SK-N-SH treated with all-trans-retinoic acid at 6 μM for 48 hours (cell line): ENCODE measurements around the gene UQCRFS1.

Experiments
- ATAC-seq: fragments of 200-7000 bp; cut with Tn5 transposase; 3 replicates; pipeline ENCODE4 v1.9.1; 2020; ENCODE audit warnings: mild to moderate bottlenecking, moderate library complexity
- ARNTL ChIP-seq: fragments of 450-650 bp; formaldehyde crosslinking; IDR thresholded peaks from 2 replicates; pipeline ENCODE4 v1.5.0; 2020; ENCODE audit warnings: low read depth, mild to moderate bottlenecking, moderate library complexity, borderline replicate concordance
- BACH2 ChIP-seq: fragments of 250-450 bp; sonication (Bioruptor Pico); IDR thresholded peaks from 2 replicates; pipeline ENCODE4 v1.9.0; 2021; ENCODE audit warnings: mild to moderate bottlenecking, borderline replicate concordance
- CREB5 ChIP-seq: fragments of 250-450 bp; sonication (Bioruptor Pico); IDR thresholded peaks from 2 replicates; pipeline ENCODE4 v1.5.1; 2020; ENCODE audit warnings: low read depth, mild to moderate bottlenecking, moderate library complexity
- CSDC2 ChIP-seq: fragments of 250-450 bp; sonication (Bioruptor Pico); IDR thresholded peaks from 2 replicates; pipeline ENCODE4 v1.5.0; 2020; ENCODE audit warnings: mild to moderate bottlenecking, moderate library complexity
- CSRNP3 ChIP-seq: fragments of 250-450 bp; sonication (Bioruptor Pico); IDR thresholded peaks from 2 replicates; pipeline ENCODE4 v1.5.1; 2021; ENCODE audit warnings: mild to moderate bottlenecking, moderate library complexity
- ESRRG ChIP-seq: fragments of 250-450 bp; sonication (Bioruptor Pico); IDR thresholded peaks from 2 replicates; pipeline ENCODE4 v1.6.1; 2021; ENCODE audit warnings: mild to moderate bottlenecking
- GLIS3 ChIP-seq: fragments of 250-450 bp; sonication (Bioruptor Pico); IDR thresholded peaks from 2 replicates; pipeline ENCODE4 v1.5.0; 2020; ENCODE audit warnings: mild to moderate bottlenecking, moderate library complexity
- ISL1 ChIP-seq: fragments of 250-450 bp; sonication (Bioruptor Pico); IDR thresholded peaks from 2 replicates; pipeline ENCODE4 v2.1.2; 2022; ENCODE audit warnings: mild to moderate bottlenecking, moderate library complexity
- OSR1 ChIP-seq: fragments of 250-450 bp; sonication (Bioruptor Pico); IDR thresholded peaks from 2 replicates; pipeline ENCODE4 v1.8.0; 2022; ENCODE audit warnings: moderate library complexity, mild to moderate bottlenecking, inconsistent platforms
- POU6F1 ChIP-seq: fragments of 250-450 bp; sonication (Bioruptor Pico); IDR thresholded peaks from 2 replicates; pipeline ENCODE4 v1.8.0; 2021; ENCODE audit warnings: low read depth, mild to moderate bottlenecking, moderate library complexity, borderline replicate concordance
- PPARA ChIP-seq: fragments of 250-450 bp; sonication (Bioruptor Pico); IDR thresholded peaks from 2 replicates; pipeline ENCODE4 v1.5.0; 2020; ENCODE audit warnings: mild to moderate bottlenecking, borderline replicate concordance
- RARB ChIP-seq: fragments of 250-450 bp; sonication (Bioruptor Pico); IDR thresholded peaks from 2 replicates; pipeline ENCODE4 v1.8.0; 2021; ENCODE audit warnings: mild to moderate bottlenecking, moderate library complexity
- SNAI2 ChIP-seq: fragments of 250-450 bp; sonication (Bioruptor Pico); IDR thresholded peaks from 2 replicates; pipeline ENCODE4 v1.5.0; 2020; ENCODE audit warnings: mild to moderate bottlenecking, moderate library complexity
- TCF4 ChIP-seq: fragments of 250-450 bp; sonication (Bioruptor Pico); IDR thresholded peaks from 2 replicates; pipeline ENCODE4 v1.8.0; 2021; ENCODE audit warnings: mild to moderate bottlenecking, moderate library complexity, borderline replicate concordance
- TOX ChIP-seq: fragments of 250-450 bp; sonication (Bioruptor Pico); IDR thresholded peaks from 2 replicates; pipeline ENCODE4 v1.8.0; 2021; ENCODE audit warnings: mild to moderate bottlenecking, moderate library complexity, borderline replicate concordance
- ZC3H10 ChIP-seq: fragments of 250-450 bp; sonication (Bioruptor Pico); IDR thresholded peaks from 2 replicates; pipeline ENCODE4 v1.5.1; 2021; ENCODE audit warnings: mild to moderate bottlenecking, moderate library complexity
- ZFP3 ChIP-seq: fragments of 250-450 bp; sonication (Bioruptor Pico); IDR thresholded peaks from 2 replicates; pipeline ENCODE4 v1.5.0; 2020; ENCODE audit warnings: mild to moderate bottlenecking, moderate library complexity
- ZFP30 ChIP-seq: fragments of 450-650 bp; formaldehyde crosslinking; IDR thresholded peaks from 2 replicates; pipeline ENCODE4 v1.5.0; 2022; ENCODE audit warnings: mild to moderate bottlenecking, moderate library complexity
- ZNF565 ChIP-seq: fragments of 450-650 bp; formaldehyde crosslinking; conservative IDR thresholded peaks from 2 replicates; pipeline ENCODE4 v1.5.0; 2020; ENCODE audit warnings: low read depth, mild to moderate bottlenecking, moderate library complexity
- ZNF70 ChIP-seq: fragments of 450-650 bp; formaldehyde crosslinking; IDR thresholded peaks from 2 replicates; pipeline ENCODE4 v1.5.0; 2020; ENCODE audit warnings: mild to moderate bottlenecking, moderate library complexity
- ZNF8 ChIP-seq: fragments of 450-650 bp; formaldehyde crosslinking; IDR thresholded peaks from 2 replicates; pipeline ENCODE4 v1.5.0; 2020; ENCODE audit warnings: mild to moderate bottlenecking, moderate library complexity
- TF ChIP-seq, protein P1 (sequence below): fragments of 250-450 bp; sonication (Bioruptor Pico); IDR thresholded peaks from 2 replicates; pipeline ENCODE4 v1.5.0; 2020; ENCODE audit warnings: mild to moderate bottlenecking, moderate library complexity
- TF ChIP-seq, protein P2 (sequence below): fragments of 250-450 bp; sonication (Bioruptor Pico); IDR thresholded peaks from 2 replicates; pipeline ENCODE4 v1.8.0; 2020; ENCODE audit warnings: mild to moderate bottlenecking, moderate library complexity, borderline replicate concordance

UQCRFS1 gene

GRCh38 chr19:29171525-29171924 lies 41.4 kb downstream of the UQCRFS1 start:
- TF ChIP-seq RARB (CRISPR knock-in tag) (no peak), ZFP30 (no peak), ARNTL (CRISPR knock-in tag) (no peak), OSR1 (no peak), TOX (CRISPR knock-in tag) (no peak), ESRRG (CRISPR knock-in tag) (no peak)
- TF ChIP-seq, protein P1, sequence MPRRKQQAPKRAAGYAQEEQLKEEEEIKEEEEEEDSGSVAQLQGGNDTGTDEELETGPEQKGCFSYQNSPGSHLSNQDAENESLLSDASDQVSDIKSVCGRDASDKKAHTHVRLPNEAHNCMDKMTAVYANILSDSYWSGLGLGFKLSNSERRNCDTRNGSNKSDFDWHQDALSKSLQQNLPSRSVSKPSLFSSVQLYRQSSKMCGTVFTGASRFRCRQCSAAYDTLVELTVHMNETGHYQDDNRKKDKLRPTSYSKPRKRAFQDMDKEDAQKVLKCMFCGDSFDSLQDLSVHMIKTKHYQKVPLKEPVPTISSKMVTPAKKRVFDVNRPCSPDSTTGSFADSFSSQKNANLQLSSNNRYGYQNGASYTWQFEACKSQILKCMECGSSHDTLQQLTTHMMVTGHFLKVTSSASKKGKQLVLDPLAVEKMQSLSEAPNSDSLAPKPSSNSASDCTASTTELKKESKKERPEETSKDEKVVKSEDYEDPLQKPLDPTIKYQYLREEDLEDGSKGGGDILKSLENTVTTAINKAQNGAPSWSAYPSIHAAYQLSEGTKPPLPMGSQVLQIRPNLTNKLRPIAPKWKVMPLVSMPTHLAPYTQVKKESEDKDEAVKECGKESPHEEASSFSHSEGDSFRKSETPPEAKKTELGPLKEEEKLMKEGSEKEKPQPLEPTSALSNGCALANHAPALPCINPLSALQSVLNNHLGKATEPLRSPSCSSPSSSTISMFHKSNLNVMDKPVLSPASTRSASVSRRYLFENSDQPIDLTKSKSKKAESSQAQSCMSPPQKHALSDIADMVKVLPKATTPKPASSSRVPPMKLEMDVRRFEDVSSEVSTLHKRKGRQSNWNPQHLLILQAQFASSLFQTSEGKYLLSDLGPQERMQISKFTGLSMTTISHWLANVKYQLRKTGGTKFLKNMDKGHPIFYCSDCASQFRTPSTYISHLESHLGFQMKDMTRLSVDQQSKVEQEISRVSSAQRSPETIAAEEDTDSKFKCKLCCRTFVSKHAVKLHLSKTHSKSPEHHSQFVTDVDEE, result no peak
- no peak for ATAC-seq

- ATAC-seq, result no peak
- TF ChIP-seq ZNF70 (no peak), ISL1 (CRISPR knock-in tag) (no peak), RARB (CRISPR knock-in tag) (no peak), ARNTL (CRISPR knock-in tag) (no peak), ZFP3 (CRISPR knock-in tag) (no peak), TOX (CRISPR knock-in tag) (no peak), OSR1 (no peak), POU6F1 (CRISPR knock-in tag) (no peak), ZNF8 (CRISPR knock-in tag) (no peak), ZFP30 (no peak), TCF4 (CRISPR knock-in tag) (no peak)
- TF ChIP-seq, protein P2, sequence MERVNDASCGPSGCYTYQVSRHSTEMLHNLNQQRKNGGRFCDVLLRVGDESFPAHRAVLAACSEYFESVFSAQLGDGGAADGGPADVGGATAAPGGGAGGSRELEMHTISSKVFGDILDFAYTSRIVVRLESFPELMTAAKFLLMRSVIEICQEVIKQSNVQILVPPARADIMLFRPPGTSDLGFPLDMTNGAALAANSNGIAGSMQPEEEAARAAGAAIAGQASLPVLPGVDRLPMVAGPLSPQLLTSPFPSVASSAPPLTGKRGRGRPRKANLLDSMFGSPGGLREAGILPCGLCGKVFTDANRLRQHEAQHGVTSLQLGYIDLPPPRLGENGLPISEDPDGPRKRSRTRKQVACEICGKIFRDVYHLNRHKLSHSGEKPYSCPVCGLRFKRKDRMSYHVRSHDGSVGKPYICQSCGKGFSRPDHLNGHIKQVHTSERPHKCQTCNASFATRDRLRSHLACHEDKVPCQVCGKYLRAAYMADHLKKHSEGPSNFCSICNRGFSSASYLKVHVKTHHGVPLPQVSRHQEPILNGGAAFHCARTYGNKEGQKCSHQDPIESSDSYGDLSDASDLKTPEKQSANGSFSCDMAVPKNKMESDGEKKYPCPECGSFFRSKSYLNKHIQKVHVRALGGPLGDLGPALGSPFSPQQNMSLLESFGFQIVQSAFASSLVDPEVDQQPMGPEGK (CRISPR knock-in tag), result no peak
Observed at GRCh38 chr19:29170554-29170953, 42.4 kb downstream of the UQCRFS1 start.

GRCh38 chr19:29162694-29163093 lies 50.3 kb downstream of the UQCRFS1 start:
- ATAC-seq, result no peak
- TF ChIP-seq SNAI2 (CRISPR knock-in tag) (no peak), CREB5 (CRISPR knock-in tag) (no peak), TCF4 (CRISPR knock-in tag) (no peak), GLIS3 (no peak), ZC3H10 (CRISPR knock-in tag) (no peak), OSR1 (no peak), ZNF8 (CRISPR knock-in tag) (no peak), CSDC2 (CRISPR knock-in tag) (no peak), CSRNP3 (CRISPR knock-in tag) (no peak), POU6F1 (CRISPR knock-in tag) (no peak), ZFP3 (CRISPR knock-in tag) (no peak), ZNF565 (CRISPR knock-in tag) (no peak), PPARA (CRISPR knock-in tag) (no peak), BACH2 (CRISPR knock-in tag) (no peak), ZFP30 (no peak), ARNTL (CRISPR knock-in tag) (no peak), TOX (CRISPR knock-in tag) (no peak), ISL1 (CRISPR knock-in tag) (no peak)
